ENCODE data around the gene MYADM. TPM values are rescaled to one million over a fixed set of nuclear protein-coding genes. Genes with fewer than 3 reads are reported as not detected.
A peak's percentile ranks its signal among the peaks of the same experiment; 100 is the strongest.

Gene MYADM
- total RNA-seq, 1 donor from 2014 or later, result 73.5 TPM

DNA sequence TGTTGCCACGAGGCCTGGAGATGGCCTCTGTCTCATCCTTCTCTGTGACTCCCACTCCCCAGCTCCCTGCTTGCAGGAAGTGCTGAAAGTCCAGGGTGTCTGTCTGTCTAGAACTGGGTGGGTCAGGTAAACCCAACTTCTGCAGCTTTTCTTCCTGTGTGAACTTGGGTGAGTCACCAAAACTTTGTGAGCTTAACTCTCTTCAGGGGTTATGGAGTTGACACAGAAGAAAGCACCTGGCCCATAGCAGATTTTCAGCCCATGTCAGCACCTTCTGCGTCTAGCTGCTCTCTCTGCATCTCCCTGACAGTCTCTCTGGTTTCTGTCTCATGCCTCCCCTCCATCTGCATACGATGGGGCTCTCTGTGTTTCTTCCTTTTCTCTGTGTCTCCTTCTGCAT is 37.2 kb downstream of the MYADM start:
- no peaks in the 10 kb centered on the region for H3K9me3 Mint-ChIP-seq
- no peak overlapping the region for H3K4me3 Mint-ChIP-seq
- no peak overlapping the region for H3K27ac Mint-ChIP-seq
- no peak for TF ChIP-seq CTCF (conservative IDR thresholded peaks at IDR 0.05)
- DNase-seq (ENCODE audit: extremely low spot score, unreplicated experiment), result no peak
- peaks cover 13% of the 10 kb centered on the region for H3K4me1 Mint-ChIP-seq (ENCODE audit: unreplicated experiment)
- H3K36me3 Mint-ChIP-seq, result no peaks in the 10 kb centered on the region
- peaks cover 70% of the 10 kb centered on the region for H3K27me3 Mint-ChIP-seq

DNA sequence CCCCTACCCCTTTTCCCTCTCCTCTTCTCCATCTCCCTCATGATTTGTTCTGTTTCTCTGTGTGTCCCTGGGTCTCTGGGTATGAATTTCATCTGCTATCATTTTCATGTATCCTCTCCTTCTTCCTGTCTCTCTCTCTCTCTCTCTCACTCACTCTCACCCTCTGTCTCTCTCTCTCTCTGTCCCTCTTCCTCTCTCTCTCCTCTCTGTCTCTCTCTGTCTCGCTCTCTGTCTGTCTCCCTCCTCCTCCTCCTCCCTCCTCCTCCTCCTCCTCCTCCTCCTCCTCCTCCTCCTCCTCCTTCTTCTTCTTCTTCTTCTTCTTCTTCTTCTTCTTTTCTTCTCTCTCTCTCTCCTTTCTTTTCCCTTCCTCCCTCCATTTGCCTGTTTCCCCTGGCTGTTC is 38.1 kb downstream of the MYADM start:
- no peaks in the 10 kb centered on the region for H3K36me3 Mint-ChIP-seq
- H3K9me3 Mint-ChIP-seq, result no peaks in the 10 kb centered on the region
- H3K4me1 Mint-ChIP-seq (ENCODE audit: unreplicated experiment), result peaks cover 13% of the 10 kb centered on the region
- no peak overlapping the region for H3K4me3 Mint-ChIP-seq
- no peak for TF ChIP-seq CTCF (conservative IDR thresholded peaks at IDR 0.05)
- DNase-seq (ENCODE audit: extremely low spot score, unreplicated experiment), result no peak
- no peak overlapping the region for H3K27ac Mint-ChIP-seq
- peaks cover 73% of the 10 kb centered on the region for H3K27me3 Mint-ChIP-seq

GRCh38 chr19:53906211-53907192 is 38.8 kb downstream of the MYADM start:
- TF ChIP-seq CTCF (conservative IDR thresholded peaks at IDR 0.05), result peak; percentile 85
- H3K4me3 Mint-ChIP-seq, result peak overlapping the region; percentile 36
- DNase-seq (ENCODE audit: extremely low spot score, unreplicated experiment), result no peak

DNA sequence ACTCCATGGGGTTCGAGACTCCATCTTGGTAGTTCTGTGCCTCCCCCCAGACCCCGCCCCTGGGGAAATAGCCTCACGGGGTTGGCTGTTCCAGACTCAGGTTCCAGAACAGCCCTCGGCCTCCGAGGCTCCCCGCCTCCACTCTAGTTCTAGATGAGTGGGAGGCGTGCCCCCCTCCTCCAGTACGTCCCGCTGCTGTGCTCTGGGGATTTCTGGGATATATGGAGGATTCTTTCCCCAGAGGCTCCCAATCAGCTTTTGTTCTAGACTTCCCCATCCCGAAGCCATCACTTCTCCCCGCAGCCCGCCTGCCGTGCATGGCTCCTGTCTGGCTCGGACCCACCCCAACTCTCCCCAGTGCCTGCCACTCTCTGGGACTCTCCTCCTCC is 39.5 kb downstream of the MYADM start:
- Mint-ChIP-seq H3K4me3 (peak overlapping the region; percentile 36), H3K36me3 (no peaks in the 10 kb centered on the region), H3K4me1 (ENCODE audit: unreplicated experiment) (peaks cover 13% of the 10 kb centered on the region), H3K27me3 (peaks cover 87% of the 10 kb centered on the region), H3K9me3 (no peaks in the 10 kb centered on the region), H3K27ac (no peak overlapping the region)
- no peak for TF ChIP-seq CTCF (conservative IDR thresholded peaks at IDR 0.05)
- DNase-seq (ENCODE audit: extremely low spot score, unreplicated experiment), result no peak

More at GRCh38 chr19:53906211-53907192, 38.8 kb downstream of the MYADM start:
- no peaks in the 10 kb centered on the region for H3K36me3 Mint-ChIP-seq
- H3K27ac Mint-ChIP-seq, result no peak overlapping the region
- peaks cover 13% of the 10 kb centered on the region for H3K4me1 Mint-ChIP-seq (ENCODE audit: unreplicated experiment)
- H3K9me3 Mint-ChIP-seq, result no peaks in the 10 kb centered on the region
- H3K27me3 Mint-ChIP-seq, result peaks cover 80% of the 10 kb centered on the region

DNA sequence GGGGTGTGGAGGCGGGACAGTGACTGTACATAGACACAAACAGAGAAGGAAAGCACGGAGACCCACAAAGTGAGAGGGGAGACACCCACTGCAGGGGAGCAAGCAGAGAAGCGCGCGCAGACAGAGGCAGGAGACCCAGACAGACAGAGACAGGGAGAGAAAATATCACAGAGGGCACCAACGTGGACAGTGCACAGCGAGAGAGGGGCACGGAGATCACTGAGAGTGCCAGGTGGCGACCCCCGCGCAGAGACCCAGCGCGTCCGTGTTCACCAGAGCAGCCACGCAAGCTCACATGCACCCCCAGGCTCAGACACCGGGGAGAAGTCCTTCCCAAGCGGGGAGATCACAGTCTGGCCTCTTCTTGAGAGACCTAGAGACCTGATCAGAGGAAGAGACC is 40.0 kb downstream of the MYADM start:
- no peak overlapping the region for H3K27ac Mint-ChIP-seq
- TF ChIP-seq CTCF (conservative IDR thresholded peaks at IDR 0.05), result no peak
- H3K4me3 Mint-ChIP-seq, result peak overlapping the region; percentile 55

More for the DNA sequence above, 40.0 kb downstream of the MYADM start:
- H3K4me1 Mint-ChIP-seq (ENCODE audit: unreplicated experiment), result peaks cover 13% of the 10 kb centered on the region
- no peaks in the 10 kb centered on the region for H3K9me3 Mint-ChIP-seq
- H3K27me3 Mint-ChIP-seq, result peaks cover 91% of the 10 kb centered on the region
- no peak for DNase-seq (ENCODE audit: extremely low spot score, unreplicated experiment)
- no peaks in the 10 kb centered on the region for H3K36me3 Mint-ChIP-seq

All from type B pancreatic cell (in vitro differentiated cells).